GM21723 (cell line): ENCODE measurements around the gene SCAF8.
A peak's percentile ranks its signal among the peaks of the same experiment; 100 is the strongest.
"Not testable (repeated sequence)": the region's sequence is repeated elsewhere in the genome, so short reads cannot be mapped to it uniquely, and the experiment has no call there.

Experiments
- ATAC-seq: cut with Tn5 transposase; IDR thresholded peaks from one replicate; pipeline ENCODE4 v1.9.1; 2021; ENCODE audit warnings: mild to moderate bottlenecking, moderate library complexity; ENCODE audit not compliant: unreplicated experiment

SCAF8 gene

DNA sequence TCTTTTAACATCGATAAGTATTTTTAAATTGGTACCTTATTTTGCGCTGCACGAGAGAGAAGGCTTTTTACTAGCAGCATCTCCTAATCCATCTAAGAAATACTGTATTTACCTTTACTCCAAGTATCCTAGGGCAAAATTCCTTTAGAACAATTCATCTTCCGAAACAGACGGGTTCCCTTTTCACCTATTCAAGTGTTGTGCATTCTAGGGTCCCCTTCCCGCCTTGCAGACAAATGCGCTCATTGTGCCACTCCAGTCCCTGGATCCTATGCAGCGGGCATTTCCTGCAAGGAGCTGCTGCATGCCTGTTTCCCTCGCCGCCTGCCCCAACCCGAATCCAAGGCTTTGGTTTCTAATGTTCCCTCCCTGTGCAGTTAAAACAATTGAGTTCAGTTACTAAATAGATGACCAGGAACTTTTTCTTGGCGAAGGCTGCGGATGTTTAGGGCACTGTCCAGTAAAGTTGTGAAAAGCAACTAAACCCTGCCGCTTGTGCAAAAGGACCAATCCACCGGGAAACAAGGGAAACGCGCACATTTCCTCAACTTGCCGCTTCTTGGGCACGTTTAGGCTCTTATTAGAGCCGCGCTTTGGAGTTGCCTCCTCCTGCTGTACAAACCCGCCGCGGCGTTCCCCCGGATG is 556 bp upstream of the SCAF8 start:
- no peak for ATAC-seq

DNA sequence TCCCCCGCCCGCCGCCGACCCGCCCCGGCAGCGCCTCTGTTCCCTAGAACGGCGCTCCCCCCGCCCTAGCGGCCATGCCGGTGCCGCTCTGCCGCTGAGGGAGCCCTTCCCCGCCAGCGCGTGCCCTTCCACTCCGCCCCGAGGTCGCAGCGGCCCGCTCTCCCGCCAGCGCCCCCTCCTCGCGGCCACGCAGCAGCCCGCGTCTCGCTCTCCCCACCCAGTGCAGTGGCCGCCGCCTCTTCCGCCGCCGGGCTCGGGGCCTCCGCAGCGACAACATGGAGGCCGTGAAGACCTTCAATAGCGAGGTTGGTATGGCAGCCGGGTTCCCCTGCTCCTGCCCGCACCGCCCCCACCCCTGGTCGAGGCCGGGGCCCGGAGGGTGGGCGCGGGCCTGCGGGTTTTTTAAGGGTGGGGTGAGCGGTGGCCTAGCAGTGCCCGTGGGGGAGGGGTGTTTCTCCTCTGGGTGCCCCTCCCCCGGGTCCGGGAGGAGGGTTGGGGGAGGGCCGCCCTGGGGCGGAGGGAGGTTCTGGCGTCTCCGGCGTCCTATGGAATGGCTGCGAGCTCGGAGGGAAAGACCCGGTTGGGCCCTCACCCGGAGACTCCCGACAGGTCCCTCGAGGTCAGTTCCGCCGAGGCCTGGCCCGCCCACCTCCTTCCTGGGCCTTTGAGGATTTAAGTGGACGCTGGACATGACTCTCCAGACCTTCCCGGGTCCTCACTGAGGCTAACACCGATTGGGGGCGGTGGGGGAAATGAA is 588 bp downstream of the SCAF8 start:
- ATAC-seq, result peak; percentile 86

DNA sequence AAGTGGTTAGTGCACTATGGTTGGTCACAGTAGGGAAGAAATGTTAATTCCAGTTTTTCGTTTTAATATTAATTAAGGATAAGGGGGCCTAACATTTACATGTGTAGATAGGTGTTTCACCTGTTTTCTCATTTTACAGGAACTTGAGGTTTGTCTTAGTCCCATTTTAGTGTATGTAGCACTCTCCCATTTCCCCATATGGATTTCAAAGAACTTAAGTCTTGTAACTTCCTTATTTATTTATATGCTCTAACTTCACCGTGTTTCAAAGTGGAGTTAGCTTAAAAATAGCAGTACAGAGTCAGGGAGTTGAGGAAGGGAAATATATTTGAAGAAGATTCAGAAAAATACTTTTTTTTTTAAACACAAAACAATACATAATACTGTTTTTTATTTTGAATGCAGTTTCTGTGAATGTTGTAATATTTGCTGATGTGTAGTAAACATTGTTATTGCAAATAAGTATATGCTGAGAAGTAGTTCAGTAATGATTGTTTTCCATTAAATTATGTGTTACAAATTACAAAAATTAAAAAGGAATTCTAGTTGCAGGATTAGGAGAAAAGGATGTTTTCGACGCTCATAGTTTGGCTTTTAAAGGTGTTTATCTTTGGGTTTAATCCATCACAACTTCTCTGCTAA is 3.5 kb downstream of the SCAF8 start:
- ATAC-seq, result no peak

DNA sequence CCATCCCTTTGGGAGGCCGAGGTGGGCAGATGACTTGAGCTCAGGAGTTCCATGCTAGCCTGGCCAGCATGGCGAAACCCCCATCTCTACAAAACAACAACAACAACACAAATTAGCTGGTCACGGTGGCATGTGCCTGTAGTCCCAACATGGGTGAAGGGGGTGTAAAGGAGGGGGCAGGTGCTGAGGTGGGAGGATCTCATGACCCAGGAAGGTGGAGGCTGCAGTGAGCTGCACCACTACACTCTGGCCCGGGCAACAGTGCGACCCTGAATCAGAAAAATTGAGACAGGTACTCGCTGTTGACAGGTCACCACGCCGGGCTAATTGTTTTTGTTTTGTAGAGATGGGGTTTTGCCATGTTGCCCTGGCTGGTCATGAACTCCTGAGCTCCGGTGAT is 4.2 kb downstream of the SCAF8 start:
- no peak for ATAC-seq

DNA sequence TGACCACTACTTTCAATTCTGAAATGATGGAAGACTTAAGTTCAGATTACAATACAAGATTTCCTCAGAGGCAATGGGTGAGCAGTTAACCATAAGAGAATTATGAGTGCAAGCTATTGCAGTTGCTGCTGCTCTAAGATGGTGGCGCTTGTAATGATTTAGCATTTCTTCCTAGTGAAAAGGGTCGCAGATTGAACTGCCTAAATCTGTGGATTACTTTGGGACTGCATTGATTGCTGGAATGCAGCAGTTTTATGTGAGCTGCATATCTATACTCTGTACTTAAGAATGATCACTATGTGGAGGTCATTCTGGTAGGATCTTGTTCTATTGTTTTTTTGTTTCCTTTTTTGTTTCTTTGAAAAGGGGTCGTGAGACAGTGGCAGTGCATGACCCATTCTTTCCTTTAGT is 5.3 kb downstream of the SCAF8 start:
- no peak for ATAC-seq

DNA sequence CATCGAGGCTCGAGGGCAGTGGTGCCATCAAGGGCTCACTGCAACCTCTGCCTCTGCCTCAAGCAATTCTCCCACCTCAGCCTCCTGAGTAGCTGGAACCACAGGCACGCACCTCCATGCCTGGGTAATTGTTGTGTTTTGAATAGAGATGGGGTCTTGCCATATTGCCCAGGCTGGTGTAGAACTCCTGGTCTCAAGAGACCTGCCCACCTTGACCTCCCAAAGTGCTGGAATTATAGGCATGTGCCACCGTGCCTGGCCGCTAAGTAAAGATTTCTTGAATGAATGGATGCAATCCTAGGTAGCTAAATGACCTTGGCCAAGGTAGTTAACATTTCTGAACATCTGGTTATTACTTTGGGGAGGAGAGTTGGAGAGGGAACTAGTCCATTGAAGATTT is 7.4 kb downstream of the SCAF8 start:
- ATAC-seq, result no peak

DNA sequence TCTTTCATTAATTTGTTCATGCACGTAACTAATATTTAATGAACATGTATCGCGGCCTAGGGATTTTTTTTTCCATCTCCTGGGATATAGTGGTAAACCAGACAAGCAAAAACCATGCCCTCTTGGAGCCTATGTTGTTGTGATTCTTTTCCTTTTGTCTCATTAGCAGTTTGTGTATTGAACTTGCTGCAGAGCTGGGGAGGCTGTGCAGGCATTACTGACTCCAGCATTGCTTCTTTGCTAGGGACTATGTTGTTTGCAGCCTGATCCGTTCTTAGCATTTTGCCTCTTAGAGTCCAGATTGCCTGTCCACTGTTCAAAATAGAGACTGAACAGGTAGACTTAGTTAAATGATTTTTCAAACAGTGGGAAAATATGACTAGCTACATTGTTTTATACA is 9.7 kb downstream of the SCAF8 start:
- ATAC-seq, result no peak

DNA sequence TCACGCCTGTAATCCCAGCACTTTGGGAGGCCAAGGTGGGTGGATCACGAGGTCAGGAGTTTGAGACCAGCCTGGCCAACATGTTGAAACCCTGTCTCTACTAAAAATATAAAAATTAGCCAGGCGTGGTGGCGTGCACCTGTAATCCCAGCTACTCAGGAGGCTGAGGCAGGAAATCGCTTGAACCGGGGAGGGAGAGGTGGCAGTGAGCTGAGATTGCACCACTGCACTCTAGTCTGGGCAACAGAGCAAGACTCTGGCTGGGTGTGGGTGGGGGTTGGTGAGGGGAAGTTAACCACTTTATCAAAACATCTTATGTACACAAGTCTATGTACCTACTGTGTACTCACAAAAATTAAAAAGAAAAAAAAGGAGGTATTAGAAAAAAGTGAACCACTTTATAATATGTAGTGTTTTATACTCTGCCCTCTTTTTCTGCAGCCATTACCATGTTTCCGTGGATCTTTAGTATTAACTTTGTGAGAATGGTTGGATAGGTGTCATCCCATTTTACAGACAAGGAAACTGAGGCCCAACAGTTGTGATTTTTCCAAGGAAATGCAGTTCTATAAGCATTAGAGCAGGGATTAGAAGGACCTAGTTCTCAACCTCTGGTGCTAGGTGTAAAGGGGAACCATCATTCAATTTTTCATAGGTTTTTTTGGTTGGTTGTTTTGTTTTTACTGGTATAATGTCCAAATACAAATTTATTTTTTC is 11.0 kb downstream of the SCAF8 start:
- ATAC-seq, result not testable (repeated sequence)

DNA sequence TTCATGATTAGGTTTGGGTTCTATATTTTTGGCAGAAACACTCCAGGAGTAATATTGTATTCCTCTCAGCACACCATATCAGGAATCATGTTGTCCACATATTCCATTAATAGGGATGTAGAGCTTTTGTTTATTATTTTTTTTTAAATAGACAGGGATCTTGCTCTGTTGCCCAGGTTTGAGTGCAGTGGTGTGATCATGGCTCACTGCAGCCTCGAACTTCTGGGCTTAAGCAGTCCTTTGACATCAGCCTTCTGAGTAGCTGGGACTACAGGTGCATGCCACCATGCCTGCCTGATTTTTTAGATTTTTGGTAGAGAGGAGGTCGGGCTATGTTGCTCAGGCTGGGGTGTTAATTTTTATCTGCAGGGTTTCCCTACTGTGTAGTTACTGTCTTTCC is 12.0 kb downstream of the SCAF8 start:
- ATAC-seq, result no peak

DNA sequence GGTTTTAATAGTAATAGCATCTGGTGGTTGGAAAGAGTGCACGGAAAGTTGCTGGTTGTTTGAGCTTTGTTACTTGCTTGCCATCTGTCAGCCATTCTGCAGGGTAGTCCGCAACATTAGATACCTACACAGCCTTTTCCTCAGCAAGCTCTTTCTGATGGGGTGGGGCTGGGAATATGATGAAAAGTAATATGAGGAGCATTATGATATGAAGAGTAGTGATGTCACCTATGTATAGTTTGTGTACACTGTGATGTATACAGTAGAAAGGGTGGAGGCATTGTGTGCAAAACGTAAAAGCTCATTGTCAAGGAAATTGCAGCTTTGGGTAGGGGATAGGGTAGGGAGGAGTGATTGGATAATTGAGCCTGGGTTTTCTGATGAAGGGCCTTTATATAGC is 16.1 kb downstream of the SCAF8 start:
- no peak for ATAC-seq

DNA sequence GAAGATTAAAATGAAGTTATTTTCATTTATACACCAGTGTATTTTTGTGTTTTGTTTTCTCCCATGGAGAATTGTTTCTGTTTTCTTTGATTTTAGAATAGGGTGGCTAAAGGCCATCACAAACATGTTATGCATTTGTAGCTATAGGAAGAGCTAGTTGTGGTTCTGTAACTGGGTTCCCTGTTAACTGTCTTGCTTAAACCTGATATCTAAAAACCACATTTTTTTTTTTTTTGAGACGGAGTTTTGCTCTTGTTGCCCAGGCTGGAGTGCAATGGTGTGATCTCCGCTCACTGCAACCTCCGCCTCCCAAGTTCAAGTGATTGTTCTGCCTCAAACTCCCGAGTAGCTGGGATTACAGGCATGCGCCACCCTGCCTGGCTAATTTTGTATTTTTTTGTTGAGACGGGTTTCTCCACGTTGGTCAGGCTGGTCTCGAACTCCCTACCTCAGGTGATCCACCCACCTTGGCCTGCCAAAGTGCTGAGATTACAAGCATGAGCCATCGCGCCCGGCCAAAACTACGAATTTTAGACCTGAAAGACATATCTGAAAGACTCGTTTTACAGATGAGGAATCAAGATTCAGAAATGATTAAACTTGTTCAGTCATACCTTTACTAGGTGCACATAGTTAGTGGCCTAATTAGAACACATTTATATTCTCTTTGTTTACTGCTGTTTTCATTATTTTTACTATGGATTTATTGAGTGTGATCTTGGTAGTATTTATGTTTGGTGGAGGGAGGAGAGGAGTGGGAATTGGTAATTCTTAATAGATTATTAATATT is 18.0 kb downstream of the SCAF8 start:
- no peak for ATAC-seq

DNA sequence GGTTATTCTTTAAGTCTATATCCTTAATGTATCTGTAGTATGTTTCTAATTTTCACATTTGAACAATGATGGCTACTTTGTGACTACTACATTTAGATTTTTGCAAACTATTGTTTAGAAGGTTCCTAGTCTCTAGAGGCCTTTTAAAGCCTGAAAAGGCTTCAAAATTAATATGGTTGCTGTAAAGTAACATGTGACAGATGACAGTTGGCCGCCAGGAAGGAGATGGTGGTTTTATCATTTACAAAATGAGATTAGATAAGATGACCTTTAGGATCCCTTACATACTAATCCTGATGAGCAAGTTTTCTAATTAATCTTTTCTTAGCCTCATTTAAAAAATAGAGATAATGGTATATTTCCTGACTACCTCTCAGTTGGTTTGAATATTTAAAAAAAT is 18.8 kb downstream of the SCAF8 start:
- ATAC-seq, result no peak

DNA sequence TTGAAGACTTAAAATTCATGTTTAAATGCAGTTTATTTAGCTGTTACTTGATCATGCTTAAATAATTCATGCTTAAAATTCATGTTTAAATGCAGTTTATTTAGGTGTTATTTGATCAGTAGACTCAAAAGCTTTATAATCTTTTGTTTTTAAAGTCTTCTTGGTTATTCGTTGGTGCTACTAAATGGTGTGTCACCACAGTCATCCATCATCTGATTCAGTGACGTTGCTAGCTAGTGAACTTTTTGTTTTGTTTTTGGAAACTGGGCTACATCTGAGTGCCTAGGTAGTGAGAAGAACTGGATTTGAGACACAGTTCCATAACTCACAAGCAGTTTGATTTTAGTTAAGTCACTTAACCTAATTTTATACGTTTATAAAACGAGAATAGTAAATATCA is 20.9 kb downstream of the SCAF8 start:
- ATAC-seq, result no peak

DNA sequence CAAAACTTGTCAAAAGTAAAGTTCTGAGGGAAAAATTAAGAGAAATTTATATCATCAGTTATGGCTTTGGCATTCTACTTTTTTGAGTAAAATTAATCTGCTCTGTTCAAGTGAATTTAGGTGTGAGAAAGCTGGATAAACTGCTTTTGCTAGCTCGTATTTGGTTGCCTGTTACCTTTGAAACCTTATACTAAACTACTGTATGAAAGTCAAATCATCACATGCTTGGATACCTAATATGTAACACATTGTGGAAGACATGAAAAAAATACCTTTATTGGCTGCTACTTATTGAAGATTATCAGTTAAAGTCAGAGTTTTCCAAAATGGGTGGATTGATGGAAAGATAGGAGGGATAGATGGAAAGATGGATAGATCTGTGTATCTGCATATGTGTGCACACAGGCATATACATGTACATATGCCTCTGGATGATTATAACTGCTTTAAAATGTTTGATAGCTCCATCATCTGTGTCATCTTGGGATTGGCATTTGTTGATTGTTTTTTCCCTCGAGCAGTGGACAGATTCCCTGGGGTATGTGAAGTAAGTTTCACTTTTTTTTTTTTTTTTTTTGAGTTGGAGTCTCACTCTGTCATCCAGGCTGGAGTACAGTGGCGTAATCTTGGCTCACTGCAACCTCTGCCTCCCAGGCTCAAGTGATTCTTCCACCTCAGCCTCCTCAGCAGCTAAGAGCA is 24.3 kb downstream of the SCAF8 start:
- no peak for ATAC-seq

DNA sequence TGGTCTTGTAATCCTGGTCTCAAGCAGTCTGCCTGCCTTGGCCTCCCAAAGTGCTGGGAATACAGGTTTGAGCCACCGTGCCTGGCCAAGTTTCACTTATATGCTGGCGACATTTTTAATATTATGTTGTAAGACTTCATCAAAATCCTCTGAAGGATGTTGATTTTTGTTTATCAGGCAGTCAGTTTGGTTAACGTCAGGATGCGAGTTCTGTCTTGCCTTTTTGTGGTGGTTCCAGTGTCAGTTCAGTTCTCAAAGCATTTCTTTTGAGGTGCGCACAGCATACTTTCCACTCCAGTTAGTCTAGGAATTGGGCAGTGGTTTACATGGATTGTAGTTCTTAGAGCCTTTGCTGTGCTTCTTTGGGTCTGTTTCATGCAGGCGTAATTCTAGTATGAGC is 24.9 kb downstream of the SCAF8 start:
- ATAC-seq, result no peak

DNA sequence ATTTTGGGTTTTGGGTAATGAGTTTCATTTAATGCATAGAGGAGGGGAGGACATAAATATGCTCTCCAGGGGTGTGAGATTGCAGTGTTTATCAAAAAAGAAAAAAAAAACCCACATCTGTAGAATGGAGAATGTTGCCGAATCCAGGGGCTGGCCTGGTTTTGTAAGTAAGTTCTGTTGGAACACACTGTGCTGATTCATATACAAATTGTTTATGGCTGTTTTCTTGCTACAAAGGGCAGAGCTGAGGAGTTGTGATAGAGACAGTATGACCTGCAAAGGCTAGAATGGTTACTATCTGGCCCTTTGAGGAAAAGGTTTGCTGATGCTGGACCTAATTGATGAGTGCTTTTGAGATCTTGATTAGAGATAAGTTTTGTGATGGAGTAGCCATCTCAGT is 30.4 kb downstream of the SCAF8 start:
- no peak for ATAC-seq

DNA sequence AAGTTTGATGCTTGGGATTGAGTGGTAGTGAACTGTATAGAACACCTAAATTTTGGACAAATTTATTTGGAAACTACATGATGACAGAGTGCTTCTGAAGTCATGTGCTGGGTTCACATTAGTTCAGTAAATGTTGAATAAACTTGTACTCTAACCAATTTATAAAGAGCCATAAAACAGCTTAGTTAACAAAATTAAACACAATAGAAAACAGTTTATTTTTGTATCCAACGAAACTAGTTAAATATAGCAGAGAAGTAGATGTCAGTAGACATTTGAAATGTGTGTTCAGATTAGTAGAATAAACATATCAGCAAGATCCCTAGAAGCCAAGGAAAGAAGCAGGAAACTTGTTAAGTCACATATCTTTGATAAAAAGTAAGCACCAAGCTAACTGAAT is 32.1 kb downstream of the SCAF8 start:
- ATAC-seq, result no peak

DNA sequence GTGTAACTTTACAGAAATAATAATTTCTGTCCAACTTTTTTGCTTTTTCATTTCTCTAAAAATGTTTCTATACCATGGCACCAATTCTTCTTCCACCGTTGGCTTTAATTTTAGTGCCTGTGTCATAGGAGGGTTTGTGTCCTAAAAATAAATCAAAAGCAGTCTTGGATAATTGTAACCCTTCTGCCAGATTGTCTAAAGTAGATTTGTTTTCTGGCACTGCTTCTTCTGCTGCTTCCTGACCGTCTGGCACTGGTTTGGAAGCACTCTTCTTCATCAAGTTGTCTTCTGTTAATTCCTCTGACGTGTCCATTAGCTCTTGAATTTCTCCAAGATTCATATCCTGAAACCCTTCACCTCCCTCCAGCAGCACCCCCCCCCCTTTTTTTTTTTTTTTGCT is 33.1 kb downstream of the SCAF8 start:
- no peak for ATAC-seq

DNA sequence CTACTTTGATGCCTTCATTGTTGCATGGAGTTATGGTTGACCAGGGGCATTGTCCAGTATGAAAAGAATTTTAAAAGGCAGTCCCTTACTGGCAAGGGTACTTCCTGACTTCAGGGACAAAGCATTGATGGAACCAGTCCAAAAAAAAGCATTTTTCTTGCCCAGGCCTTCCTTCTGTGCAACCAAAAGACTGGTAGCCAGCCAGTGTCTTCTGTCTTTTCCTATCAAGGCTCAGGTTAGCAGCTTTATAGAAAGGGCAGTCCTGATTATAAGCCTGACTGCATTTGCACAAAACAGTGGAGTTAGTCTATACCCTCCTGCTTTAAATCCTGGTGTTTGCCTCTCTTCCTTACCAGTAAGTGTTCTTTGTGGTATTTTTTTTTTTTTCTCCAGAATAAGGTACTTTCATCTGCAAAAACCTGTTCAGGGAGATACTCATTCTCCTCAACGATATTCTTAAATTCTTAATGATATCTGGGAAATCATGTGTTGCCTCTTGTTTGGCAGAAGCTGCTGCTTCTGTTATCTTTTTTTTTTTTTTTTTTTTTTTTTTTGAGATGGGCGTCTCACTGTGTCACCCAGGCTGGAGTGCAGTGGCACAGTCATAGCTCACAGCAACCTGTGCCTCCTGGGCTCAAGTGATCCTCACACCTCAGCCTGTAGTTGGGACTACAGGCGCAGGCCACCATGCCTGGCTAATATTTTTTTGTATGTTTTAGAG is 33.9 kb downstream of the SCAF8 start:
- ATAC-seq, result no peak

DNA sequence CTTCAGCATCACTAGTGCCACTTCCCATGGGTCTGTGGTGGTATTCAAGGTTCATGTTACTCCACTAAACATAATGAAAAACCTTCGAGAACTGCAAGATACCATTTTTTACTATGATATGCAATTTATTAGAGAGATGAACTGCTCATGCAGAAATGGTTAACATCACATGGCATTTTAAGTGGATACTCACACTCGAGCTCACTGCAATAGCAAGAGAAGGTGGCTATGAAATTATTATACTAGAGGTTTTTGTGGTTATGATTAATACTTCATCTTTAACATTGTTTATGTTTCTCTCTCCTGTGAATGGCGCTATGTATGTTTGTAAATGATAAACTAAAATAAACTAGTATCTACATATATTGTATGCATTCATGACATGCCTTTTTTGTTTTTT is 35.1 kb downstream of the SCAF8 start:
- ATAC-seq, result no peak
